GM10266 (cell line): Measurements from ENCODE around the gene MIDN.
A peak's percentile ranks its signal among the peaks of the same experiment; 100 is the strongest.

Experiments used
- DNase-seq: peaks from one replicate; pipeline ENCODE4 v3.0.0; 2012; ENCODE audit errors: extremely low spot score
- TF ChIP-seq, protein P1 (sequence below): IDR thresholded peaks from 2 replicates; pipeline ENCODE4 v1.5.1; 2012; ENCODE audit warnings: mild to moderate bottlenecking, low read depth; ENCODE audit not compliant: control insufficient read depth, insufficient read depth; ENCODE audit errors: missing control alignments

Gene MIDN

DNA sequence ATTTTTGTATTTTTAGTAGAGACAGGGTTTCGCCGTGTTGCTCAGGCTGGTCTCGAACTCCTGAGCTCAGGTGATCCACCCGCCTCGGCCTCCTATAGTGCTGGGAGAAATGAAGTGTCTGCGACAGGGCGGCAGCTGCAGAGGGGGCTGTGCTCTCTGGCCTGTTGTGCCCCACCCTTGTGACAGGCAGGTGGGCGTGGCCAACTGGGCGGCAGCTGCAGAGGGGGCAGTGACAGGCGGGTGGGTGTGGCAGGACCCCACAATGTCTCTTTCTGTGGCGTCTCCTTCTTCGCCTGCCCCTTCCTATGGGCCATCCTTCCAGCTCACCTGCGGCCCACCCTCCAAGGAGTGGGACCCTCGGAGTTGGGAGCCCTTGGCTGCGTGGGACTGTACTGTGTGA is 31.0 kb upstream of the MIDN start:
- TF ChIP-seq, protein P1, sequence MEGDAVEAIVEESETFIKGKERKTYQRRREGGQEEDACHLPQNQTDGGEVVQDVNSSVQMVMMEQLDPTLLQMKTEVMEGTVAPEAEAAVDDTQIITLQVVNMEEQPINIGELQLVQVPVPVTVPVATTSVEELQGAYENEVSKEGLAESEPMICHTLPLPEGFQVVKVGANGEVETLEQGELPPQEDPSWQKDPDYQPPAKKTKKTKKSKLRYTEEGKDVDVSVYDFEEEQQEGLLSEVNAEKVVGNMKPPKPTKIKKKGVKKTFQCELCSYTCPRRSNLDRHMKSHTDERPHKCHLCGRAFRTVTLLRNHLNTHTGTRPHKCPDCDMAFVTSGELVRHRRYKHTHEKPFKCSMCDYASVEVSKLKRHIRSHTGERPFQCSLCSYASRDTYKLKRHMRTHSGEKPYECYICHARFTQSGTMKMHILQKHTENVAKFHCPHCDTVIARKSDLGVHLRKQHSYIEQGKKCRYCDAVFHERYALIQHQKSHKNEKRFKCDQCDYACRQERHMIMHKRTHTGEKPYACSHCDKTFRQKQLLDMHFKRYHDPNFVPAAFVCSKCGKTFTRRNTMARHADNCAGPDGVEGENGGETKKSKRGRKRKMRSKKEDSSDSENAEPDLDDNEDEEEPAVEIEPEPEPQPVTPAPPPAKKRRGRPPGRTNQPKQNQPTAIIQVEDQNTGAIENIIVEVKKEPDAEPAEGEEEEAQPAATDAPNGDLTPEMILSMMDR, result no peak
- DNase-seq, result no peak

DNA sequence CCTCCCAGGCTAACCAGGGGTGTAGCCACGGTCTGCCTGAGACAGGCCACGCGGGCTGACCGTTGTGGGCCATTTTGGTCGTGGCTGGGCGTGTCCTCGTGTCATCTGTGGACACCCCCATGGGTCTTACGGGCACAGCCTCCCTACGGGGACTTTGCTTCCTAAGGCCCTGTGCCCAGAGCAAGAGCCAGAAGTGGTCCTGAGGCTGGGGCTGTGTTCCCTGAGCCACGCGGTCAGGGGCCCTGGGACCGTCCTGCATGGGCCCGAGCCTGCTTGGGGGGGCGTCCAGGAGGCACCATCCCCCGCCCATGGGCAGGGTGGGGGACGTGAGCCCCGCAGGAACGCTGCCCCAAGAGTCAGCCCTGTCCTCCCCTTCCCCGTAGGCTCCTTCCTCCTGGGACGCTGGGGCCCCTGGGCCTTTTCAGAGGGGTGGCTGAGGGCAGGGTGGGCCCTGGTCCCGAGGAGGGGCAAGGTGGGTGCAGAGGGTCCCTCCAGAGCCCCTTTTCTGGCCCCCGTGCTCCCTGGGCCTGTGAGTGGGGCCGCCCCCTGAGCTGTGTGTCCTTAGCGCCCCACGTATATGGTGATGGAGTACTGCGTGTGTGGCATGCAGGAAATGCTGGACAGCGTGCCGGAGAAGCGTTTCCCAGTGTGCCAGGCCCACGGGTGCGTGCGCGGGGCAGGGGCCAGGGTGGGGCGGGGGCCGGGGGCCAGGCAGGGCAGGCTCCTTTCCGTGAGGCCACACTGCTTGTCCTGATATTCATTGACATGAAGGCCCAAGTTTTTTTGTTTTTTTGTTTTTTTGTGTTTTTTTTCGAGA is 29.4 kb upstream of the MIDN start:
- no peak for DNase-seq
- TF ChIP-seq, protein P1, result no peak

DNA sequence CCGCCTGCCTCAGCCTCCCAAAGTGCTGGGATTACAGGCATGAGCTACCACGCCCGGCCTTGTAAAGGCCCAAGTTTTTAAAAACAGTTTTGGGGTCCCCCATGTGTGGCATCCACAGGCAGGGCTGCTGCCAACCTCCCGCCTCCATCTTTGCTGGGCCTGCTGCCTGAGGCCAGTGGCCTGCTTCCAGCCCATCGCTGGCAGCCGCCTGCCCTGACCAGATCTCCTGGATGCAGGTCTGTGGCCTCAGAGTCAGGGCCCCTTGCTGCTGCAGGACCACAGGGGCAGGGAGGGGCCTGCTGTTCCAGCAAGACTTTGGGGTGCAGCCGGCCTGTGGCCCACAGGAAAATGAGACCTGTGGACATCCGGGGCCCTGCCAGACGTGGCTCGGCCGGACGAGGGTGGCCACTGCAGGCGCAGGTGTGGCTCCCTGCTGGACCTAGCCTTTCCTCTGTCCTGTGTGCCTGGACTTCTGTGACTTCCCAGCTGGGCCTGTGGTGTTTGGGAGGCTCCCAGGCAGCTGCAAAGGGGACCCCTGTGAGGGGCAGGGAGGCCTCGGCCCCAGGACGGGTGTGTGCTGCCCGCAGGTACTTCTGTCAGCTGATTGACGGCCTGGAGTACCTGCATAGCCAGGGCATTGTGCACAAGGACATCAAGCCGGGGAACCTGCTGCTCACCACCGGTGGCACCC is 28.5 kb upstream of the MIDN start:
- TF ChIP-seq, protein P1, result no peak
- DNase-seq, result no peak

DNA sequence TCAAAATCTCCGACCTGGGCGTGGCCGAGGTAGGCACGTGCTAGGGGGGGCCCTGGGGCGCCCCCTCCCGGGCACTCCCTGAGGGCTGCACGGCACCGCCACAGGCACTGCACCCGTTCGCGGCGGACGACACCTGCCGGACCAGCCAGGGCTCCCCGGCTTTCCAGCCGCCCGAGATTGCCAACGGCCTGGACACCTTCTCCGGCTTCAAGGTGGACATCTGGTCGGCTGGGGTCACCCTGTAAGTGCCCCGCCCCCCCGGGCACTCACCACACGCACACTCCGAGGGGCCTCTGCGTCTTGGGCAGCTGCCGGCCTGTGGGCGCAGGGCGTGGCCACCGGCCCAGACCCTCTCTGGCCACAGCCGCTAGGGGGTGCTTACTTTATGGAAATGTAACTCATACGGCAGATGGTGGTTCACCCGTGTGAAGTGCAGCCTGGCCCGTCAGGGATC is 27.9 kb upstream of the MIDN start:
- TF ChIP-seq, protein P1, result no peak
- no peak for DNase-seq

DNA sequence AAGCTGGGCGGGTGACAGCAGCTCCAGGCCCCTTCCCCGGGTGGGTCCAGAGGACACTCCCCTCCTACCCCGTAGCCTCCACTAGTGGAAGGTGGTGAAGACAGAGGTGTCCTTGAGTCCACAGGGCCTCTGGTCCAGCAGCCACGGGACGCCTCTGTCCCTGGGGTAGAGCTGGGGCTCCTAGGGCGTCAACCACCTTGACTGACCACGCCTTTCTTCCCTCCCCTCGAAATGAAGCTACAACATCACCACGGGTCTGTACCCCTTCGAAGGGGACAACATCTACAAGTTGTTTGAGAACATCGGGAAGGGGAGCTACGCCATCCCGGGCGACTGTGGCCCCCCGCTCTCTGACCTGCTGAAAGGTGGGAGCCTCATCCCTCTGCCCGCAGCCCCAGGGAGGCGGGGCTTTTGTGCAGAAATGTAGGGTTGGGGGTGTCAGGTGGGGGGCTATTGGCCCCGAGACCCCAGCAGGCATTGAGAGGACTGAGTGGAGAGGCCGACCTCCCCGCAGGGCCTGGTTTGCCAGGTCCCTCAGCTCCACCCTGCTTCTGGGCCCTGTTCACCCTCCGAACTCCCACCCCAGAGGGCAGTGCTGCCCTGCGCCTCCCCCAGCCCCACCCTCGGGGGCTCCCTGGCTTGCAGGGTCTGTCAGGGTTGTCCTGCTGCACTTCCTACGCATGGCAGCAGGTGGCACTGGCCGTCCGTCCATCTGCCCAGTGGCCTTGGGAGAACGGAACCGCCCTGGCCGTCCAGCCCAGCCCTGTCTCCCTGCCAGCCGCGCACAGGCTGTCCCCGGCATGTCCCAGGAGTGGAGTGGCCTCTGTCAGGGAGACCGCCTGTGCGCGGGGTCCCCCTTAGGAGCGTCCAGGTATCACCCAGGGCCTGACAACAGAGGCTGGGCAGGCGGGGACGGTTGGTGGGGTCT is 27.1 kb upstream of the MIDN start:
- no peak for DNase-seq
- TF ChIP-seq, protein P1, result peak; percentile 56

DNA sequence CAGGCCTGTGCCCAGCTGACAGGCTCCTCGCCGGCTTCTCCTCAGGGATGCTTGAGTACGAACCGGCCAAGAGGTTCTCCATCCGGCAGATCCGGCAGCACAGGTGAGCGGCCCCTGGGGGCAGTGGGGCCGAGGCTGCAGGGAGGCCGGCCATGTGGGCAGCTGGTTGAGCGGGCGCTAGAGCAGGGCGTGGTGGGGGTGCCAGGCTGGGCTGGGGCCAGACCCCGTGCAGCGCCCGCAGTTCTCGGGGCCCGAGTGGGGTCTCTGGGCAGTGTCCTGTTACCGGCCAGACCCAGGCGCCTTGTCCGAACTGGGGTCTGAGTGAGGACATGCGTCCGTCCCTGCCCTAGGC is 26.5 kb upstream of the MIDN start:
- TF ChIP-seq, protein P1, result no peak
- no peak for DNase-seq
